HepG2 (cell line): Measurements from ENCODE around the gene LIN28B. TPM values are rescaled to one million over a fixed set of nuclear protein-coding genes. Genes with fewer than 3 reads are reported as not detected.

ENCODE experiments used
- ARID2 ChIP-seq: sonication (generic); formaldehyde crosslinking; IDR thresholded peaks from 2 replicates; pipeline ENCODE4 v1.8.1; 2022; ENCODE audit warnings: mild to moderate bottlenecking, missing genetic modification reagents, borderline replicate concordance
- BCL6 ChIP-seq: IDR thresholded peaks from 2 replicates; pipeline ENCODE4 v1.6.1; 2016; ENCODE audit warnings: missing genetic modification reagents, missing compliant biosample characterization
- CREM ChIP-seq, 2 experiments: sonication (generic) in 1 of 2; formaldehyde crosslinking in 1 of 2; IDR thresholded peaks; 2 replicates each; pipeline versions ENCODE4 v1.4.0 to v1.6.1; 2016 to 2020; ENCODE audit warnings: antibody characterized with exemption in 1 of 2, mild to moderate bottlenecking in 1 of 2, missing genetic modification reagents in 1 of 2
- DZIP1 ChIP-seq: sonication (generic); formaldehyde crosslinking; IDR thresholded peaks from 2 replicates; pipeline ENCODE4 v1.5.0; 2020; ENCODE audit warnings: mild to moderate bottlenecking, missing genetic modification reagents
- FOXA3 ChIP-seq: IDR thresholded peaks from 2 replicates; pipeline ENCODE4 v1.6.1; 2016; ENCODE audit warnings: missing genetic modification reagents, missing compliant biosample characterization
- HMG20A ChIP-seq: IDR thresholded peaks from 2 replicates; pipeline ENCODE4 v1.6.1; 2016; ENCODE audit warnings: borderline replicate concordance
- KAT7 ChIP-seq: IDR thresholded peaks from 2 replicates; pipeline ENCODE4 v1.6.1; 2018; ENCODE audit warnings: borderline replicate concordance, missing compliant biosample characterization
- KDM5A ChIP-seq: fragments of 200-600 bp; sonication (generic); IDR thresholded peaks from 2 replicates; pipeline ENCODE4 v1.7.0; 2018; ENCODE audit warnings: antibody characterized with exemption, mild to moderate bottlenecking, low read length, borderline replicate concordance
- MED1 ChIP-seq: sonication (generic); formaldehyde crosslinking; IDR thresholded peaks from 2 replicates; pipeline ENCODE4 v1.4.0; 2020; ENCODE audit warnings: missing genetic modification reagents
- POLR2AphosphoS2 ChIP-seq: IDR thresholded peaks from 2 replicates; pipeline ENCODE4 v1.6.1; 2011; ENCODE audit warnings: low read depth, low read length, improper control_type of control experiment
- RBAK ChIP-seq: sonication (generic); formaldehyde crosslinking; IDR thresholded peaks from 2 replicates; pipeline ENCODE4 v1.5.1; 2020; ENCODE audit warnings: mild to moderate bottlenecking, missing genetic modification reagents
- THAP8 ChIP-seq: sonication (generic); formaldehyde crosslinking; IDR thresholded peaks from 2 replicates; pipeline ENCODE4 v1.5.1; 2020; ENCODE audit warnings: missing genetic modification reagents, mild to moderate bottlenecking, borderline replicate concordance
- ZC3H4 ChIP-seq: sonication (generic); formaldehyde crosslinking; IDR thresholded peaks from 2 replicates; pipeline ENCODE4 v1.4.0; 2020; ENCODE audit warnings: missing genetic modification reagents, borderline replicate concordance
- ZNF496 ChIP-seq: sonication (generic); formaldehyde crosslinking; IDR thresholded peaks from 2 replicates; pipeline ENCODE4 v1.8.1; 2023; ENCODE audit warnings: mild to moderate bottlenecking, moderate library complexity, missing genetic modification reagents; ENCODE audit not compliant: insufficient replicate concordance
- ZNF547 ChIP-seq: sonication (generic); formaldehyde crosslinking; IDR thresholded peaks from 2 replicates; pipeline ENCODE4 v1.5.1; 2020; ENCODE audit warnings: mild to moderate bottlenecking, missing genetic modification reagents
- ZNF609 ChIP-seq: sonication (generic); formaldehyde crosslinking; IDR thresholded peaks from 2 replicates; pipeline ENCODE4 v1.4.0; 2020; ENCODE audit warnings: mild to moderate bottlenecking, missing genetic modification reagents, borderline replicate concordance
- ZNF644 ChIP-seq: IDR thresholded peaks from 2 replicates; pipeline ENCODE4 v1.6.1; 2016; ENCODE audit warnings: low read depth
- ZNF724P ChIP-seq: sonication (generic); formaldehyde crosslinking; IDR thresholded peaks from 2 replicates; pipeline ENCODE4 v1.8.0; 2022; ENCODE audit warnings: missing genetic modification reagents, borderline replicate concordance
- polyA plus RNA-seq, 8 experiments: library from polyadenylated mRNA; depleted of rRNA in 3 of 8; stranded (reverse) in 7 of 8; unstranded in 1 of 8; fragments of >200 nt; fragmentation: Illumina TruSeq in 4 of 8; extraction: Trizol in 4 of 8; gene quantifications; 2 replicates each; pipeline versions ENCODE4 v1.2.1 to v1.2.3, GENCODE V29; 2011 to 2016; ENCODE audit warnings: low read depth in 4 of 8, missing spikeins in 1 of 8, mixed read lengths in 1 of 8; ENCODE audit not compliant: insufficient read depth in 1 of 8
- total RNA-seq, 5 experiments: library from RNA; depleted of rRNA; stranded (reverse); fragments of >200 nt; fragmentation: Illumina TruSeq; extraction: Trizol; gene quantifications; 2 replicates each; pipeline ENCODE4 v1.2.3, GENCODE V29; 2016; ENCODE audit warnings: low read depth in 1 of 5
- TF ChIP-seq, protein P1 (sequence below): sonication (generic); formaldehyde crosslinking; IDR thresholded peaks from 2 replicates; pipeline ENCODE4 v1.5.0; 2020; ENCODE audit warnings: missing genetic modification reagents
- TF ChIP-seq, protein P2 (sequence below): sonication (generic); formaldehyde crosslinking; IDR thresholded peaks from 2 replicates; pipeline ENCODE4 v1.8.1; 2022; ENCODE audit warnings: mild to moderate bottlenecking, missing genetic modification reagents

Gene LIN28B
- total and polyA plus RNA-seq, 2 of the 13 experiments (the other 11 are each of a cell fraction or from before 2014, with no cell fraction given) = 14.5 to 56.8 TPM

DNA sequence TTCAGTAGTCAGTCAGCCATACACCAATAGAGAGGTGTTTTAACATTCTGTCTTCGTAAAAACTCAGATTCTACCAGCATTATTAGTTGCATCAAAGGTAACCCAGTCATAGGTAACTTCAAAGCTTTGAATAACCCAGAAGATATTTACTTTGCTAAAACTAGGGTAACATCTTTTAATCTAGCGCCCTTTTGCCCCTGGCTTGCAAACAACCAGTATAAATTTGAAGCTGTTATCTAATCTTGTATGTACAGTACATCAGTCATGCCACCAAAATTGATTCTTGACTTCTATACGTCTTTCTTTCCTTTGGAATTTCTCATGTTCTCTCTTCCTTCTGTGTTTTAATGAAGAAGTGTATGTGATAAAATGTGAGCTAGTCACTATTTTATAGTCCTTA is 109.3 kb downstream of the LIN28B start (continued):
- TF ChIP-seq DZIP1 (no peak), CREM (IDR thresholded peaks at IDR 0.05) (peak; percentile 88), CREM (CRISPR knock-in tag; IDR thresholded peaks at IDR 0.05) (no peak), FOXA3 (CRISPR knock-in tag) (peak; percentile 74), POLR2AphosphoS2 (no peak), KAT7 (CRISPR knock-in tag) (no peak), ZNF724P (no peak), ZNF644 (no peak), ZNF609 (peak; percentile 59; the same call in 1 of the 2 replicates), ARID2 (no peak), ZNF547 (CRISPR knock-in tag) (no peak), BCL6 (peak; percentile 66), ZNF496 (no peak), KDM5A (no peak), MED1 (CRISPR knock-in tag) (peak; percentile 39; the same call in 1 of the 2 replicates), THAP8 (CRISPR knock-in tag) (no peak), HMG20A (CRISPR knock-in tag) (peak; percentile 62; the same call in 1 of the 2 replicates), RBAK (CRISPR knock-in tag) (no peak), ZC3H4 (no peak)
- TF ChIP-seq, protein P1, sequence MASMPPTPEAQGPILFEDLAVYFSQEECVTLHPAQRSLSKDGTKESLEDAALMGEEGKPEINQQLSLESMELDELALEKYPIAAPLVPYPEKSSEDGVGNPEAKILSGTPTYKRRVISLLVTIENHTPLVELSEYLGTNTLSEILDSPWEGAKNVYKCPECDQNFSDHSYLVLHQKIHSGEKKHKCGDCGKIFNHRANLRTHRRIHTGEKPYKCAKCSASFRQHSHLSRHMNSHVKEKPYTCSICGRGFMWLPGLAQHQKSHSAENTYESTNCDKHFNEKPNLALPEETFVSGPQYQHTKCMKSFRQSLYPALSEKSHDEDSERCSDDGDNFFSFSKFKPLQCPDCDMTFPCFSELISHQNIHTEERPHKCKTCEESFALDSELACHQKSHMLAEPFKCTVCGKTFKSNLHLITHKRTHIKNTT (CRISPR knock-in tag) = no peak
- TF ChIP-seq, protein P2, sequence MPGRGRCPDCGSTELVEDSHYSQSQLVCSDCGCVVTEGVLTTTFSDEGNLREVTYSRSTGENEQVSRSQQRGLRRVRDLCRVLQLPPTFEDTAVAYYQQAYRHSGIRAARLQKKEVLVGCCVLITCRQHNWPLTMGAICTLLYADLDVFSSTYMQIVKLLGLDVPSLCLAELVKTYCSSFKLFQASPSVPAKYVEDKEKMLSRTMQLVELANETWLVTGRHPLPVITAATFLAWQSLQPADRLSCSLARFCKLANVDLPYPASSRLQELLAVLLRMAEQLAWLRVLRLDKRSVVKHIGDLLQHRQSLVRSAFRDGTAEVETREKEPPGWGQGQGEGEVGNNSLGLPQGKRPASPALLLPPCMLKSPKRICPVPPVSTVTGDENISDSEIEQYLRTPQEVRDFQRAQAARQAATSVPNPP (CRISPR knock-in tag) = no peak
